Suprapubic skin (tissue), 4 donors: ENCODE measurements around the gene DRG2. TPM values are rescaled to one million over a fixed set of nuclear protein-coding genes. Genes with fewer than 3 reads are reported as not detected.

Experiments
- DNase-seq, 2 donors: peaks; one replicate each; pipeline ENCODE4 v3.0.0-alpha.2; 2019; ENCODE audit warnings: low spot score in 2 of 2
- H3K27ac ChIP-seq: fragments of 200-600 bp; sonication (generic); one replicate; pipeline ENCODE4 v1.5.1; 2019
- H3K27me3 ChIP-seq: fragments of 200-600 bp; sonication (generic); one replicate; pipeline ENCODE4 v1.5.1; 2019
- H3K36me3 ChIP-seq: fragments of 200-600 bp; sonication (generic); one replicate; pipeline ENCODE4 v1.5.1; 2019
- H3K4me1 ChIP-seq: fragments of 200-600 bp; sonication (generic); one replicate; pipeline ENCODE4 v1.5.1; 2019
- H3K4me3 ChIP-seq: fragments of 200-600 bp; sonication (generic); one replicate; pipeline ENCODE4 v1.5.1; 2019; ENCODE audit warnings: mild to moderate bottlenecking
- H3K9me3 ChIP-seq: fragments of 200-600 bp; sonication (generic); one replicate; pipeline ENCODE4 v1.5.1; 2019
- CTCF ChIP-seq, 2 donors: fragments of 200-600 bp in 1 of 2; fragments of 450-650 bp in 1 of 2; sonication (generic) in 1 of 2; IDR thresholded peaks; one replicate each; pipeline ENCODE4 v1.5.1; 2016 to 2019; ENCODE audit warnings: antibody characterized with exemption in 2 of 2, mild to moderate bottlenecking in 1 of 2, moderate library complexity in 1 of 2
- EP300 ChIP-seq: sonication (generic); formaldehyde crosslinking; IDR thresholded peaks from one replicate; pipeline ENCODE4 v1.6.1; 2017; ENCODE audit warnings: antibody characterized with exemption
- POLR2A ChIP-seq, 2 donors: fragments of 450-650 bp; IDR thresholded peaks; one replicate each; pipeline ENCODE4 v1.6.1; 2017; ENCODE audit warnings: antibody characterized with exemption in 2 of 2, mild to moderate bottlenecking in 2 of 2, moderate library complexity in 2 of 2
- POLR2AphosphoS5 ChIP-seq, 3 donors: sonication (generic); formaldehyde crosslinking; IDR thresholded peaks; one replicate each; pipeline ENCODE4 v1.6.1; 2017; ENCODE audit warnings: antibody characterized with exemption in 3 of 3
- WGBS: methylation state at CpG from one replicate; pipeline ENCODE4 v1.1.5; 2018; 5-methylcytosine and 5-hydroxymethylcytosine counted together
- total RNA-seq, 4 donors: library from RNA; depleted of rRNA; stranded (reverse); fragments of >200 nt; gene quantifications; one replicate each; pipeline ENCODE4 v1.1.0, GENCODE V29; 2016

The DRG2 gene
- total RNA-seq, 4 donors from 2014 or later, result 34.6 to 44.0 (median 37.9) TPM

DNA sequence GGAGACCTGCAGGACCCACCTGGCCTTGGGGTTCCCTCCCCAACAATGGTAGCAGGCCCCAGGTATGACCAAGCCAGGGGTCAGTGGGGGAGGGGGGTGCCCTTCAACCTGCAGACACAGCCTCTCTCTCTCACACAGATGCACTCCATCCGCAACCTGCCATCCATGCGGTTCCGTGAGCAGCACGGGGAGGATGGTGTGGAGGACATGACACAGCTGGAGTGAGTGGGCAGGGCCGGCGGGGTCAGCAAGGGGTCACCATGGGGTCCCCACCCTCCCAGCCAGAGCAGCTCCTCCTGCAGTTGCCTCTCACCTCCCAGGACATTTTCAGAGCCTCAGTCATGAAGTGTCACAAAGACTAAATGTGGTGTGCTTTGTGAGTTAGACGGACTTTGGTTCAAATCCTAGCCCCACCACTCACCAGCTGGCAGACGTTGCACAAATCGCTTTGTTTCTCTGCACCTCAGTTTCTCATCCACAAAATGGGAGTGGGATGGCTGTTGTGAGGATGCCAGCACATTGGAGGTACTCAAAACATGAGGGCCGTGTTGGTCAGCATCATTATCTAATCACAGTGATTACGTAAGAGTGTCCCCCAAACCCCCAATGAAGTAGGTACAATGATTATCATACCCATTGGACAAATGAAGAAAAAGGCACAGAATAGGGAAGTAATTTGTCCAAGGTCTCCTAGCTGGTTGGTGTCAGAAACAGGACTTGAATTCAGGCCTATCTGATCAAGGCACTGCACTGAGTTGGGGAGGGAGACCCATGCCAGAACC is 36.8 kb downstream of the DRG2 start:
- Histone ChIP-seq H3K27ac (no peak overlapping the region), H3K4me1 (no peaks in the 10 kb centered on the region), H3K36me3 (no peaks in the 10 kb centered on the region), H3K9me3 (no peaks in the 10 kb centered on the region), H3K27me3 (no peaks in the 10 kb centered on the region), H3K4me3 (no peak overlapping the region)
- TF ChIP-seq CTCF (IDR thresholded peaks at IDR 0.05), result no peak
- 81% methylated on average over 10 of the region's 11 CpGs for WGBS
- no peak for DNase-seq

DNA sequence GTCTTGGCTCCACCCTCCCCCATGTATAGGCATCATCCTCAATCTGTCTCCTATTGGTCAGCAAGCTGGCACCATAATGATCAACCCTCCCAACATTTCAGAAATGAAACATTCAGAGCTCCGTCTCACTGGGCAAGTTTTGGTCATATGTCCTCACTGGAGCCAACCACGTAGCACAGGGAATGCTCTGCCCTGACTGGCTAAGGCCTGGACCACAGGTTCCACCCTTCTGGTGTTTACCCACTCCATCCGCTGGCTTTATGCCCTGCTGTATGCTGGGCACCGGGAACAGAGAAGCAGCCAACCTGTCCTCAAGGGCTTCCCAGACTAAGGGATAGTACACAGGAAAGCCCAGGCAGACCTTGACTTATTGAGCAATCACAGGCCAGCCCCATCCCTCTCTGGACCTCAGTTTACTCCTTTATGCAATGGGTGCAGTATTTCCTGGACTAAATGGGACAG is 41.3 kb downstream of the DRG2 start:
- H3K36me3 ChIP-seq, result no peaks in the 10 kb centered on the region
- H3K27ac ChIP-seq, result no peak overlapping the region
- H3K4me1 ChIP-seq, result no peaks in the 10 kb centered on the region
- TF ChIP-seq POLR2AphosphoS5 (IDR thresholded peaks at IDR 0.05), result no peak
- TF ChIP-seq EP300, result no peak
- TF ChIP-seq CTCF (IDR thresholded peaks at IDR 0.05), result no peak
- TF ChIP-seq POLR2A (IDR thresholded peaks at IDR 0.05), result no peak
- H3K9me3 ChIP-seq, result no peaks in the 10 kb centered on the region
- no peaks in the 10 kb centered on the region for H3K27me3 ChIP-seq
- no peak overlapping the region for H3K4me3 ChIP-seq
- DNase-seq, result no peak
- 81% methylated on average over 4 of the region's 4 CpGs for WGBS

- WGBS, result 90% methylated on average over 2 of the region's 5 CpGs
- no peak for DNase-seq
- Histone ChIP-seq H3K36me3 (no peaks in the 10 kb centered on the region), H3K27ac (no peak overlapping the region), H3K27me3 (no peaks in the 10 kb centered on the region), H3K4me1 (no peaks in the 10 kb centered on the region), H3K4me3 (no peak overlapping the region), H3K9me3 (no peaks in the 10 kb centered on the region)
- TF ChIP-seq POLR2AphosphoS5 (IDR thresholded peaks at IDR 0.05) (no peak), POLR2A (IDR thresholded peaks at IDR 0.05) (no peak), CTCF (IDR thresholded peaks at IDR 0.05) (no peak), EP300 (no peak)
Measured at GRCh38 chr17:18132711-18133110, 45.0 kb downstream of the DRG2 start.

- no peaks in the 10 kb centered on the region for H3K27me3 ChIP-seq
- WGBS, result 75% methylated on average over 11 of the region's 19 CpGs
- no peak for TF ChIP-seq POLR2A (IDR thresholded peaks at IDR 0.05)
- TF ChIP-seq CTCF (IDR thresholded peaks at IDR 0.05), result no peak
- TF ChIP-seq POLR2AphosphoS5 (IDR thresholded peaks at IDR 0.05), result no peak
- TF ChIP-seq EP300, result no peak
- no peaks in the 10 kb centered on the region for H3K9me3 ChIP-seq
- no peak overlapping the region for H3K4me3 ChIP-seq
- DNase-seq, result no peak
- H3K4me1 ChIP-seq, result peaks cover 4% of the 10 kb centered on the region
- H3K36me3 ChIP-seq, result no peaks in the 10 kb centered on the region
- no peak overlapping the region for H3K27ac ChIP-seq
Measured at GRCh38 chr17:18136357-18136756, 48.6 kb downstream of the DRG2 start.

DNA sequence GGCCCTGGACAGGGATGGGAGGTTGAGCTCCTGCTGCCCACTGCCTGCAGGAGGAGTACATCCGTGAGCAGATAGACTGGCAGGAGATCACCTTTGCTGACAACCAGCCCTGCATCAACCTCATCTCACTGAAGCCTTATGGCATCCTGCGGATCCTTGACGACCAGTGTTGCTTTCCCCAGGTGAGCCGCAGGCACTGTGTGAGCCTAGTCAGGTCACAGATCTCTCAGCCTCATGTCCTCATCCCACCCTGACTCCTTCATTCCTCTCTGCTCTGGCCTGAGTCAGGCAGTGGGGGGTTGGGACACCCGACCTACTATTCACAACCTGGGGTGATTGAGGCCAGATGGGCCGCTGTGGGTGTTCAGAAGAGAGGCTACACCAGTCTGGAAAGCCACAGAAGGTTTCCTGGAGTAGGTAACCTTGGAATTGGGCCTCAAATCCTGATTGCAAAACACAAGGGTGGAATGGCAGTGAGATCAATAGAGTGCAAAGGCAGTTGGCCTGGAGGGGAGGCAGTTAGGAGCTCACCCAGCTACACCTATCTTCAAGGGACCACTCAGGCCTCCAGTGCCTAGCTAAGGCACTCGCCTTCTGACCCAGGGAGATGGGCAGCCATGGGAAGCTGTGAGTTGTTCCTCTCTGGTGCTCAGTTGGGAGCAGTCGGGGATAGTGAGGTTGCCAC is 50.5 kb downstream of the DRG2 start:
- no peak for DNase-seq
- H3K27ac ChIP-seq, result no peak overlapping the region
- H3K36me3 ChIP-seq, result no peaks in the 10 kb centered on the region
- peaks cover 4% of the 10 kb centered on the region for H3K4me1 ChIP-seq
- H3K4me3 ChIP-seq, result no peak overlapping the region
- no peaks in the 10 kb centered on the region for H3K27me3 ChIP-seq
- no peak for TF ChIP-seq EP300
- TF ChIP-seq CTCF (IDR thresholded peaks at IDR 0.05), result no peak
- TF ChIP-seq POLR2AphosphoS5 (IDR thresholded peaks at IDR 0.05), result no peak
- no peak for TF ChIP-seq POLR2A (IDR thresholded peaks at IDR 0.05)
- 91% methylated on average over 8 of the region's 8 CpGs for whole genome bisulfite sequencing
- H3K9me3 ChIP-seq, result no peaks in the 10 kb centered on the region
